NOMO-1 treated with DMSO at 0.1 percent for 48 hours (cell line): ENCODE results near the gene TMEM14A.

ENCODE experiments used
- DNase-seq: peaks from one replicate; lab custom pipeline; 2025; ENCODE audit not compliant: unreplicated experiment; lab: John Stamatoyannopoulos, UW

Gene TMEM14A

DNA sequence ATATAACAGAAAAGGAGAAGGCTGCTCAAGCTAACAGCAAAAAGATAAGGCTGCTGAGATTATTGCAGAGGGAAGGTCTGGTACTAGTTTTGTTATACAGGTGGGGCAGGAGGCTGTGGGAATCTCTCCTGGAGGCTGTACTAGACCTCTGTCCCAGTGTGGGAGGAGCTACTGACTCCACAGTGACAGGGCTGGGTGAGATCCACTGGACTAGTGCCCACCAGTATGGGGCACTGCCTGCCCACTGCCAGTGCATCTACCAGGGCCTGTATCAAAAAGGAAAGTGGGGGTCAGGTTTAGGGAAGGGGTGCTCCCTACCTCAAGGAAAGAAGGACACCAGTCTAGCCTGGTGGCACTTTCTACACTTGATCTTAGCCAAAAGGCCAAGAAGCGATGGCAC is 62.3 kb downstream of the TMEM14A start:
- DNase-seq = no peak

DNA sequence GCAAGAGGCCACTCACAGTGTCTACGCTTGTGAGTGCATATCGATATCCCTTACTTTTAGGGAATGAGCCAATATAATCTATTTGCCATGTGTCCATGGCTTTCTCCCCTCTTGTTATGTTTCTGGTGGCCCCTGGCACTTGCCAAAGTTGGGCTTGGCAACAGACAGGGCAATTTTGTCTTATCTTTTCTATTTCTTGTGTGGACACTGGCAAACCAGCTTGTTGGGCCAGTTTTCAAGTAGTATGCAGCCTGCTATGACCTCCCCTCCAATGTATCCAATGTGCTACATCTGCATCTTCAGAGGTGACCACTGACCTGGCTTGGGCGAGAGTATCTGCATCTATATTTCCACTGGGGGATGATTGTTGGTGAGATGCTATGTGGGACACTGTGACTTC is 63.2 kb downstream of the TMEM14A start:
- no peak for DNase-seq

DNA sequence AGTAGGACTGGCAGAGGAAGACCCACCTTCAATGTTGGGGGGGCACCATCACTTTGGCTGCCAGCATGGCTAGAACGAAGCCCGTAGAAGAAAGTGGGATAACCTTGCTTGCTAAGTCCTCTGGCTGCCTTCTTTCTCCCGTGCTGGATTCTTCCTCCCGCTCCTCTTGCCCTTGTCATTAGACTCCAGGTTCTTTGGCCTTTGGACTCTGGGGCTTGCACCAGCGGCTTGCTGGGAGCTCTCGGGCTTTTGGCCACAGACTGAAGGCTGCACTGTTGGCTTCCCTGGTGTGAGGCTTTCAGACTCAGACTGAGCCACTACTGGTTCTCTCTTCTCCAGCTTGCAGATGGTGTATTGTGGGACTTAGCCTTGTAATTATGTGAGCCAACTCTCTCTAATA is 64.2 kb downstream of the TMEM14A start:
- no peak for DNase-seq

DNA sequence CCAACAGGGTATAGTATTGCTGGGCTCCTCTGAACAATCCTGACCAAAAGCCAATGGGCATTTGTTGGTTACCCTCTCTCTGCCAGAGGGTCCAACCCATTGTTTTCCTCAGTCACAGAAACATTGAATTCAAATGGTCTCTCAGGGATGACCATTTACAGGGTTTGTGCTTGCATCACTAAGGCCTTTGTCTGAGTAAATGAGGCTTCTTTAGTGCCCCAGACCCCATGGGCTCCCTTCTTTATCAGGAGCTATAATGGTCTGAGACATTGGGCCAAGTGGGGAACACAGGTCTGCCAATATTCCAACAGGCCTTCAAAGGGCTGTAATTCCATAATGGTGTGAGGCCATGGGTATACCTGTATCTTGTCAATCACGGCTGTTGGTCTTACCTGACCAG is 65.2 kb downstream of the TMEM14A start:
- no peak for DNase-seq
